HL-60 (cell line): ENCODE results near the gene SATB2.

Experiments used
- CTCF ChIP-seq: IDR thresholded peaks from one replicate; pipeline ENCODE4 v1.5.1; 2011; ENCODE audit warnings: low read length, control low read depth, inconsistent platforms; ENCODE audit not compliant: insufficient read depth
- POLR2AphosphoS5 ChIP-seq: IDR thresholded peaks from 2 replicates; pipeline ENCODE4 v1.6.1; 2012; ENCODE audit warnings: low read depth
- REST ChIP-seq: IDR thresholded peaks from 2 replicates; pipeline ENCODE4 v1.6.1; 2012; ENCODE audit warnings: low read depth; ENCODE audit not compliant: insufficient replicate concordance

DNA sequence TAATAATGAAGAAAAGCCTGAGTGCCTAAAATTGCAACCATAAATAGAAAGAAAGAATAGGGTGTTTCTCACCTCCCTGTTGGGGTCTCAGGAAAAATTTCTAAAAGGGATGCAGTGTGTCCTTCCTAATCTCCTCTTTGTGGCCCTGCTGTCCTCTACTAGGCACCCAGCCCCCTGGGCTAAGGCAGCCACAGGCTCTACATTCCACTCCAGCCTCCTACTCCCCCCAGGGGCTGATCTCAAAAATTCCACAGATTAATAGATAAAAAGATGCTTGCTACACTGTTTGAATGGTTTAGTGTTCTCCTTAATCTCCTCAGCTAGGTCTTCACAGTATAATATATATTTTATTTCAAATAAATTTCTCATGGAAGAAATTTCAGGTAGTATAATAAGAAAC is 17.6 kb downstream of the SATB2 start:
- no peak for TF ChIP-seq CTCF
- TF ChIP-seq REST, result no peak
- TF ChIP-seq POLR2AphosphoS5, result no peak
